GM19372 (cell line): ENCODE measurements around the gene CNGB1.
"Not testable (repeated sequence)": the region's sequence is repeated elsewhere in the genome, so short reads cannot be mapped to it uniquely, and the experiment has no call there.

Source experiments
- ATAC-seq: cut with Tn5 transposase; IDR thresholded peaks from one replicate; pipeline ENCODE4 v1.9.1; 2021; ENCODE audit warnings: mild to moderate bottlenecking, low read depth, moderate library complexity; ENCODE audit not compliant: unreplicated experiment

The CNGB1 gene

DNA sequence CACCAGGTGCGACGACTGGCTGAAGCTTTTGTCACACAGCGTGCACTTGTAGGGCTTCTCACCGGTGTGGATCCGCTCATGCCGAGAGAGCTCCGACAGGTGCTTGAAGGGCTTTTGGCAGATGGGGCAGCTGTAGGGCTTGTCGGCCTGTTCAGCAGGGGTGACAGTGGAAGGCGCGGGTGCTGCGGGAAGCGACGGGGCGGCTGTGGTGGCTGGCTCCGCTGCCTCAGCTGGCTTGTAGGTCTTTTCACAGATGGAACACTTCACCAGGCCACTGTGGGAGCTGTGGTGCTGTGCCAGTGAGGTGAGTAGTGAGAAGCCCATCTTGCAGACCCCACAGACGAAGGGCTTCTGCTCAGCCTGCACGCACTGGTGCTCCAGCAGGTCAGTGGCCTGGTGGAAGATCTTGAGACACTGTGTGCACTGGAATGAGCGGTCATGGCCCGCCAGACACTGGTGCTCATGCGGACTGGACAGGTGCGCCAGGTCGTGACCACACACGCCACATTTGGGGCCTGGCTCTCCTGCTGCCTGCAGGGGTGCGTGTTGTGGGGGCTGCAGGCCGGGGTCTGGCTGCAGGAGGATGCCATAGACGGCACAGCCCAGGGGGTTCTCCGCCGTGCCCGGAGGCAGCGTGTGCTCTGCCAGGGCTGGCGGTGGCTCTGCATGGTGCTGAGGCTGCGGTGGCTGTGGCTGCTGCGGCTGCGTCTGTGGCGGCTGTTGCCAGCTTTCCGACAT lies 26.8 kb upstream of the CNGB1 start:
- ATAC-seq, result no peak

DNA sequence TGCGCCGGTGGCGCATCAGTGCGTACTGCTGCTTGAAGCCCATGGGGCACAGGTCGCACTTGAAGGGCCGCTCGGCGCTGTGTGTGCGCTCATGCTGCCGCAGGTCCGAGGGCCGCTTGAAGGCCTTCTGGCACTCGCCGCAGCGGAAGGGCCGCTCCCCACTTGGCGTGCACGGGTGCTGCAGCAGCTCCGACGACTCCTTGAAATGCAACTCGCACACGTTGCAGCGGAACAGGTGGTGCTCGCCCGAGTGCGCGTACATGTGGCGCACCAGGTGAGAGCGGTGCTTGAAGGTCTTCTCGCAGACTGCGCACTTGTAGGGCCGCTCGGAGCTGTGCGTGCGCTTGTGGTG lies 26.2 kb upstream of the CNGB1 start:
- no peak for ATAC-seq

DNA sequence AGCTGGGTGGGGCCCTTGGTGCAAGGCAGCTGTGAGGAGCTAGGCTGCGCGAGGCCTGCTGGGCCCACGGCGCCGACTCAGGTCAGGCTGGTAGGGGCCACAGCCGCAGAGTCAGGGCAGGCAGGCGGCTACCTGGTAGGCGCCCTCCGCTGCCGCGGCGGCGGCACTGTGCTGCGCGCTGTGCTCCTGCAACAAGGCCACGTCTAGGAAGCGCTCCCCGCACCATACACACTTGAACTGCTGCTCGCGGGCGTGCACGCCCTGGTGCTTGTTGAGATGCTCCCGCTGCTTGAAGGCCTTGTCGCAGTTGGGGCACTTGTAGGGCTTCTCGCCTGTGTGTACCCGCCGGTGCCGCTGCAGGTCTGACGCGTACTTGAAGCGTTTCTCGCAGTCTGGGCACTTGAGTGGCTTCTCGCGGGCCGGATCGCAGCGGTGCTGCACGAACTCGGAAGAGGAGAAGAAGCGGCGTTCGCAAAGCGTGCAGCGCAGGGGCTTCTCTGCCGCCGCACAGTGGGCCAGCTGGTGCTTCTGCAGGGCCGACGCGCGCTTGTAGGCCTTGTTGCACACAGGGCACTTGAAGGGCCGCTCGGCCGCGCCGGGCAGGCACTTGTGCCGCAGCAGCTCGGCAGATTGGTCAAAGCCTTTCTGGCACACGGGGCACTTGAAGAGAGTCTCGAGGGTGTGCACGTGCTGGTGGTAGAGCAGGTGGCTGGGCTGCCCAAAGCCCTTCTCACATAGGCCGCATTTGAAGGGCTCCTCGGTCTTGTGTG lies 25.7 kb upstream of the CNGB1 start:
- ATAC-seq, result no peak

DNA sequence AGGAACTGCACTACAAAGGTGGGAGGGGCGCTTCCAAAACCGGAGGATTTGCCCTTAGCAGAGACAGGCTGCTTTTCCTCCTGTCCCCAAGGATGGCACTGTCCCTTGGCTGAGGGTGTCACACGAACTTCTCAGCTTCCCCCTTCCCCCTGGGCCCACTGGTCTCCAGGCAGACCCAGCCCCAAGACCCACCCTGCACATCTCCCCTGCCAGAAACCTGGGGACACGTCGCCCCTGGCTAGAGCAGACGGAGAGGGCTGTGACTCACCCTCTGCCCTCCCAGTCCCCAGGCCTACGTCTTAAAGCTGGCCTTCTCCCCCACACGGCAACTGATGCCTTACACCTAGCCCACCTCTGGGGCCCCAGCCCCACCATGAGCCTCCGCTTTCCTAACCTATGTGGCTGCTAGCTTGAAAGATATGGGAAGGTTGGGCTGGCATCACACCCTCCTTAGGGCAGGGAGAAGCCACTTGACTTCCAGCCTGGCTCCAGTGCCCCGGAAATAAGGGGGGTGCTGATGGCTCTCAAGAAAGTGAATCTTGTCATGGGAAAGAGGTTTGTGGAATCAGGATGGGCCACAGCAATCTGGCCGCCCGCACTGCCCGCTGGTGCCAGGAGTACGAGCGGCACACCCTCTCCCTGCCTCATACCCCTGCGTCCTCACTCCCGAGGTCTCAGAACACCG lies 24.9 kb upstream of the CNGB1 start:
- no peak for ATAC-seq

DNA sequence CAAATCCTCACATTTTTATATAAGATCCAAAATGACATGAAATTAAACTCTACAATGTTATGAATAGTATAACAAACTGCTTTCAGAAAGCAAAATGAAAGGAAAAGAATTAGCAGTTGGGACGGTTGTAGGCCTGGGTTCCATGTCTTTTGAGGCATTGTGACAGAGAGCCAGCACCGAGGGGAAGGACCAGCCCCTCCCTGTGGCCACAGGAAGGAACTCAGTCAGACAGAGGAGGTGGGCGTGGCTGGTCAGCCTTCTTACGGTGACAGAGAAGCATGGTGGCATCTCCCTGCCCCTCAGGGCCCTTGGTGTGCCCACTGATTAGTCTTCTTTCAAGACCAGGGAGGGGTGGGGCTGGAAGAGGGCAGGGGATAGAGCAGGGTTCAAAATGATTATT lies 23.9 kb upstream of the CNGB1 start:
- no peak for ATAC-seq

DNA sequence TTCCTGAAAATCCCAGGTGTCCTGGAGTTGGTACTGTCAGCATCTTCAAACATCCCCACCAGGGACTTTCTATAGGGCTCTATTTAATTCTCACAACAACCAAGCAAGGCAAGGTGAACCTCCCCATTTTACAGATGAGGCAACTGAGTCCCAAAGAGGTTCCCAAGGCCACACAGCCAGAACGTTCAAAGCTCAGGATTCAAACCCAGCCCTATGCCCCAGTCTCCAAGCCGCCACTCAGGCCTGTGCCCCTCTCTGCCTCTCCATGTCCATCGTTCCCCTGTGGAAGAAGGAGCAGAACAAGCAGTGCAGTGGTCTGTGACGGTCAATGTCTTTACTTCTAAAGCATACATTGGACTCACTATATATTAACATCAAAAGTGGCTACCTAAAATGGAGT lies 23.4 kb upstream of the CNGB1 start:
- no peak for ATAC-seq

DNA sequence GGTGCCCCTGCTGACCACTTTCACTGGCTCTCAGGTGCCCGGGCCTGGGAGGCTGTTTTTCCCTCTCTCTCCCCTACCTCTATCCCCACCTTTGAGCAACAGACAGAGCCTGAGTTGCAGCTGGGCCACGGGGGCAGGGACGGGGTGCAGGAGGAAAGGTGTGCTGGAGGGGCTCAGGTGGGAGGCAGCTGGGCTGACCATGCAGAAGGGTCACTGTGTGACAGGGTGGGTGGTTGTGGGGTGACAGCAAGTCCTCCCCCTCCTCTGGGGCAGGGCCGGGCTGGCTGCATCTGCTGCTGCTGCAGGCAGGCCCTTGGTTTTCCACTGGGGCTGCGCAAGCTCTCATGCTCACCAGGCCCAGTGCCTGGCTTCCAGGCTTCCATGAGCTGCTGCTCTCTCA lies 23.0 kb upstream of the CNGB1 start:
- no peak for ATAC-seq

DNA sequence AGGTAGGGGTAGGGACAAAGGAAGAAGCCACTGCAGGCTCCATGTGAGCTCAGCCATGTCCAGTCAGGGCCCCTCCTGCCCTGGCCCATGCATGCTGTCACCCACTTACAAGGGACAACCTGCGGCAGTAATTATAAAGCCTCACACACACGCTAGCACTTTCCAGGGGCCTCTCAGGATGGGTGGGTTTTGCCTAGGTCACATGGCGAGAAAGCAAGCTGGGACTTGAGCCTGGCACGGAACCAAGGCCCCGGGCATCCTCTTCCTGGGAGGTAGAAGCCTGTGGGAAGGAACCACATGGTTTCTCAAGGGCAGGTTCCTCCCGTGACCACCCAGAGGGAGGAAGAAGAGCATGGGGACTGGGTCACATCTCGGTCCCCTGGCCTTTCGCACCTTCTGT lies 22.5 kb upstream of the CNGB1 start:
- ATAC-seq, result no peak

DNA sequence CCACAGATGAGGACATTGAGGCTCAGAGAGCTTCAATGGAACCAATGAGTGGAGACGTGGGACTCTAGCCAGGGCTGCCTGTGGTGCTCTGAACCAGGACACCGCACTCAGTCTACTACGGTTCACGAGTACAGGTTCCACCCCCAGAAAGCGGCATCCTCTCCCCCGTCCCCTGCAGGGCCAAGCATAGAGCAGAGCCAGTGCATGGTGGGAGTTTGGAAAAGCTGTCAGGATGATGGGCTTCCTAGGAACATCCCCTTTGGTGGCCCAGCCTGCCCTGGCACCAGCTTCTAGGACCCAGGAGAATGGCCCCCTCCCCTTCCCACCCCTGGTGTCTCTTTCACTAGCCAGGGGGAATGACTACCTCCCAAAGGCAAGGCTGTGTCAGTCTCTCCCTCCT lies 21.2 kb upstream of the CNGB1 start:
- no peak for ATAC-seq

DNA sequence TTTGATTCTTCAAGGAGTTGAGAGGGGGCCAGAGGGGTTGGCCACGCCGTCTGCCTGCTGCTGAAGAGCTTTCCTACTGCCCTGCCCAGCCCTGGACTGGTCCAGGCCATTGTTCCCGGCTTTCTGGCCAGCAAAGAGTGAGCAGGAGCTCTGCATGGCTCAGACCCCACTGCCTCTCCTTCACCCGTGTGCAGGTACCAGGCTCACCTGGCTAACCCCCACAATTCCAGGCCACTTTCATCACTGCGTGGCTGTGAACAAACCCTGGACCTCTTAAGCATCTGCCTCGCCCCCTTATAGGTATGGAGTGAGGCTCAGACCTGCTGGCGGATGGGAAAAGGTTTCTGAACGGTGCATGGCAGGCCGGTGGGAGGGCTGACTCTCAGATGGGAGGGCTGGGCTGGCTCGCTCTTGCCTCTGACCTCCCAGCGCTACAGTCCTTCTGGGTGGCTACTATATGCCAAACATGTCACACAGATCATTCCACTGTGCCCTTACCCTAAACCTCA lies 20.7 kb upstream of the CNGB1 start:
- no peak for ATAC-seq

DNA sequence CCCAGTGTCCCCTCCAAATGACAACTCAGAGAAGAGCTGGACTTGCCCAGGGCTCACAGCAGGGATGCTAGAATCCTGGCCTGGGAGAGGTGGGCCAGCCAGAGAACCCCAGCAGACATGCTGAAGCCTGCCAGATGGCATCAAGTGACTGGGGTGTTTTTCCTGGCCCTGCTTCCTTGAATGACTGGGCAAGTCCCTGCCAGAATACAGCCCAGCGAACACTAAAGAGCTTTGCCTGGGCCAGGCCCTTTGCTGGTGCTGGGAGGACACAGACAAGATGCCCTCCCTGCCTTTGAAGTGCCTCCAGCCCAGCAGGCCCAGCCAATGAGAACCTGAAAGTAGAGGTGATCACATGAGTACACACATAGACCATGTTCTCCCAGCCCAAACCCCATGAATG lies 18.0 kb upstream of the CNGB1 start:
- no peak for ATAC-seq

DNA sequence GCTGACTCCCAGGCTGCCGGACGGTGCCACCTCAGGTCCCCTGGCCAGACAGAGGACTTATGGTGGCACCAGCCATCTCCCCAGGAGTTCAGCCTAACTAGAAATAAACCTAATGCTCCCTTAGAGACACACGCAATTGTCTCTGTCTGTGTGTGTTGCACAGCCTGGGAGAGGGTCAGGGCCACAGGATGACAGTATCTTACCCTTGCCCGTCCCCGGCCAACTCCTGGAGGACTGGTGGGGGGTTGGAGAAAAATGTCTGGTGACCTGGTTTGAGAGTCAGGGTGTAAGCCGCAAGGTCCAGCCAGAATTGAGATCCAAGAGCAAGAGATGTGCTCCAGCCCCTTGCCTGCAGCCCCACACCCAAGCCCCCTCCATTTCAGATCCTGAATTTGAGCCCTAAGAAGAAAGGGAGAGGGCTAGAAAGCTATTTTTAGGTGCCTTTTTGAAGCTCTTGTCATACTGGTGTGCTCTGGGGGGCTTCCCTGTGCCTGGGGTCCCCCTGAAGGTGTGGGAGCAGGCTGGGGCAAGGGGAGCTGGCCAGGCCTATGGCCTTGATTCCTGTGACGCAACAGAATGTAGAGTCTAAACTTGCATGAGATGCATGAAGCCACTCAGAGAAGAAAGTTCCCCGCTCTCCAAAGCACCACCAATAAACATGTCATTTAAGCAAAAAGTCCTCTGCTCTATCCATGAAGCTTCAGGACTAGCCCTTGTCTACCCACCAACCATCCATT lies 16.7 kb upstream of the CNGB1 start:
- no peak for ATAC-seq

DNA sequence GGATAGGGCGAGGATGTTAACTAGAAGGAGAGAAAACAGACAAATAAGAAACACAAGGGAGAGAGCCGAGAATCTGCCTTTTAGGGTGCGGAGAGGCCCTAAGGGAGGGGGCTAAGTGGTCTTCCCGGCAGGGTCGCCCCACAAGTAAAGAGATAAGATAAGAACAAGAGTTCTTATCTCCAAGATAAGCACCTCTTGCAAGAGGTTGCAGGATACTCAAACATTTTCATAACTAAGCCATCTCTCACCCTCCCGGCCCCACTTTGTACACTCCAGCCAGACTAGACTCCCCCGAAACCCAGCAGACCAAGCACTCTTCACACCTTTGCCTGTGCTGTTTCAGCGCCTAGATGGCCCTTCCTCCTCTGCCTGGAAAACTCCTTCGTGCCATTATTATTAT lies 15.3 kb upstream of the CNGB1 start:
- ATAC-seq, result no peak

DNA sequence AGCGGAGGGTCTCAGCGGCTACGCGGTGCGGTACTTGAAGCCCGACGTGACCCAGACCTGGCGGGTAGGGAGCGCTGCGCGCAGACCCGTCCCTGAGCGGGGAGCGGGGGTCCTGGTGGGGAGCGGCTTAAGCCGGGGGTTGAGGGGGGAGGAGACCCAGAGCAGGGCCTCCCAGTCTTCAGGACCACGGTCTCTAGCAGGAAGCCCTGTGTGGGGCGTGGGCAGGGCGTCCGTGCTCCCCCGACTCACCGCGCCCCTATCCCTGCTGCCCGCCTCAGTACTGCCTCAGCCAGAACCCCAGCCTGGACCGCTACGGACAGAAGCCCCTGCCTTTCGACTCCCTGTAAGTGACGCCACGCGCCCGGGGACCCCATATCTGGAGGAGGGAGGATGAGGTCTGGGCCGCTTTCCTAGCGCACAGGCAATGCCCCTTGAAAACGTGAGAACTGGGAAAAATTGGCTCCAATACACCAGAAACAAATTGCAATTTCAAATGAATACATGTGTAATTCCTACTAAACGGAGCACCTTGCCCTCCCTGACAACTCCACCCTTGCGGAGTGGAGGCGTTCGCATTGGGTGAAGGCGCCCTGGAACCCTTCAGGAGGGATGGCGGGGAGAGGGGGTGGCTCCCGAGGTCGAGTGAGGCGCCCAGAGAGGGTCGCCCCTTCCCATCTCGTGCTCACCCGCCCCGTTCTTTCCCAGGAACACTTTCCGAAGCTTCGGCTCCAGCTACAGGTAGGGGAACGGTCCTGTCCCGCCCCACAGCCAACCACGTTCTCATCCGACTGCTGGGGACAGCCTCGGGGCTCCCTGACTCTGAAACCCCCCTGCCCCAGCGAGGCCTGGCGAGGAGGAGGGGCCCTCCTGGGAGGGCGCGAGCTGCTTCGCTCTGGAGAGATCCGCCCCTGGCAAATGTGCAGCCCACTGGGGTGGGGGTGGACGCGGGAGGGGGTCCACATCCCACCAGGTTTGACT lies 14.6 kb upstream of the CNGB1 start:
- ATAC-seq, result peak; percentile 20

DNA sequence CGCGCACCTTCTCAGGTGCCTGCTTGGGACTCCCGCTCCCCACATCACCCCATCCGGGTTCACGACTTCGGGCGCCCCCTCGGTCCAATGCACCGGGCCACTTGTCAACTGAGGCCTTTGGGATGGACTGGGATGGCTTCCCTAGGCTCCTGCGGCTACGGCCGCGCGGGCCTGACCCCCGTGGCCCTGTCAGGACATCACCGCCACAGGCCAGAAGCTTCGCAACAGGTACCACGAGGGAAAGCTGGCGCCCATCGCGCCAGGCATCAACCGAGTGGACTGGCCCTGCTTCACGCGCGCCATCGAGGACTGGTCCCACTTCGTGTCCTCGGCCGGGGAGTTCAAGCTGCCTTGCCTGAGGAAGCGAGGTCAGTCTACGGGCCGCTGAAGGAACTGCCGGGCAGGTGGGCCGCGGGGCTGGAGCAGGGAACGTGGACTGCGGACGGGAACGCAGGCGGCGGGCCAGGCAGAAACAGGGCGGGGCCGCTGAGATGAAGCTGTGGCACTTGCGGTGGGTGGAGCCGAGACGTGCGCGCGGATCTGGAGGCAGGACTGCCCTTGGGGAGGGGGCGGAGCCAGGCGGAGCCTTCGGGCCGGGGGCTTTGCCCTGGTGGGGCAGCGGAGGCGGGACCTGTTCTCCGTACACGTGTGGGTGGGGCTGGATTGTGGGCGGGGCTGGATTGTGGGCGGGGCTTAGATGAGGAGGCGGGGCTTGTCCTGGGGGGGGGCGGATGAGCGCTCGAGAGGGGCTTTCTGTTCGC lies 13.7 kb upstream of the CNGB1 start:
- peak; percentile 81 for ATAC-seq

DNA sequence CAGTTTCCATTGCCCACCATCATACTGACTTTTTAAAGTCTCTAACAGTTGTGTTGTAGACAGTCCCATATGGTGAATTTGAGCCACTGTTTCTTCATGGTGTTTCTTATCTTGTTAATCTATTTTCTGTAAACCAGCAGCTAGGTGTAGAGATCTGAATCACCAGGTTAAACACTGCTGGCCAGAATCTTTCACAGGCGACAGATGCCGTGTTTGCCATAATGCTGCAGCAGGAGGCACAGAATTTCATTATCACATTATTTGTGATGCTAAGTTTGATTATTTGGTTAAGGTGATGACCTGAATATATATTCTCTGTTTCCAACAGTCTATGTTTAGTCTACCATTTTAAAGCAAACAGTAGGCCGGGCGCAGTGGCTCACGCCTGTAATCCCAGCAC lies 11.5 kb upstream of the CNGB1 start:
- ATAC-seq, result no peak

DNA sequence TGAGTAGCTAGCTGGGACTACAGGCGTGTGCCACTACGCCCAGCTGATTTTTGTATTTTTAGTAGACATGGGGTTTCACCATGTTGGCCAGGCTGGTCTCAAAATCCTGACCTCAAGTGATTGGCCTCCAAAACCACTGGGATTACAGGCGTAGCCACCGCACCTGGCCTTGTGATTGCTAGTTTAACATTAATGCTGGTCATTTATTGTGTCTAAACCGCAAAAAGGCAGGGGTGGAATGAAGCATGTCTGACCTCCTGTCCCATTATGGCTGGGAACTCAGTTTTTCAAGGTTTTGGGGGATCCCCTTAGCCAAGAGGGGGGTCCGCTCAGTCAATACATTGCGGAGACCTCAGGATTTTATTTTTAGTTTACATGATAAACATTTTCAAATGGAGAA lies 10.7 kb upstream of the CNGB1 start:
- no peak for ATAC-seq

DNA sequence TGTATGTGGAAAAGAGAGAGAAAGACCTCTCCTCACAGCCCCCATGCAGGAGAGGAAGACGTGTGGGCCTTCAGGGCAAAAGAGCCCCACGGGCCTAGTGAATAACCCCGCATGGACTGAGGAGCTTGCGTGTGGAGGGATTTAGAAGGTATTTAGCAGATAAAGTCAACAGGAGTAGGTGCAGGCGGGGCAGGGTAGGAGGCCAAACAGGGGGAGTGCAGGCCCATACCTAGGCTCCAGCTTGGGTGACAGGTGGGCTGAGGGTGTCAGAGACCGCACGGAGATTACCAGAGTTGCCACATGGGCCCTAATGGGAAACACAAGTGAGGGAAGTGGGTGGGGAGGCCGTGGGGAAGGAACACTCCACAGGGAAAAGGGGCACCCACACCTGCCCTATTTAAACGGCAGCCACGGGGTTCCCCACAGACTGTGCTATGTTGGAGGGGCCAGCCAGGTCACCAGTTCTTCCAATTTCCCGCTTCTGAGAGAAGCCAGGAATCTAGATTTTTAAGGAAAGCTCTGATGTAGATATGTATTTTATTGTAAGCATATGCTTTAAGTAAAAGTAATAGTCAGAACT lies 8.2 kb upstream of the CNGB1 start:
- no peak for ATAC-seq

DNA sequence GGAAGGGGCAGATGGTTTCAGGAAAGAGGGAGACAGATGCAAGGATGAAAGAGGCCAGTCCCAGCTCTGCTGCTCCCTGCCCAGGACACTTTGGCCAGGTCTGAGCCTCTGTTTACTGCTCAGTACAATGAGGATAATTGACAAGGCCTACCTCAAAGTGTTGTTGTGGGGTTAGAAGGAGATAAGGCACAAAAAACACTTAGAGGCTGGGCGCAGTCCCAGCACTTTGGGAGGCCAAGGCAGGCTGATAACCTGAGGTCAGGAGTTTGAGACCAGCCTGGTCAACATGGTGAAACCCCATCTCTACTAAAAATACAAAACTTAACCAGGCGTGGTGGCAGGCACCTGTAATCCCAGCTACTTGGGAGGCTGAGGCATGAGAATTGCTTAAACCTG lies 7.1 kb upstream of the CNGB1 start:
- not testable (repeated sequence) for ATAC-seq
